AG04450 (cell line): ENCODE measurements around the gene RB1. TPM values are rescaled to one million over a fixed set of nuclear protein-coding genes. Genes with fewer than 3 reads are reported as not detected.
"Not testable (repeated sequence)": the region's sequence is repeated elsewhere in the genome, so short reads cannot be mapped to it uniquely, and the experiment has no call there.

Experiments
- CTCF ChIA-PET: fragments of 300-600, 350-600 bp; formaldehyde crosslinking; extraction: SDS; loops from one replicate; lab custom pipeline; 2022; ENCODE audit warnings: antibody characterized with exemption, inconsistent platforms; lab: Charles Lee
- POLR2A ChIA-PET: fragments of 350-600 bp; formaldehyde crosslinking; extraction: SDS; loops from one replicate; lab custom pipeline; 2021; ENCODE audit warnings: antibody characterized with exemption, inconsistent platforms; lab: Yijun Ruan, JAX
- DNase-seq: peaks from one replicate; pipeline ENCODE4 v3.0.0-alpha.2; 2011; ENCODE audit warnings: low read depth, low spot score
- H3K27ac ChIP-seq: one replicate; pipeline ENCODE4 v1.5.1; 2012; ENCODE audit warnings: low read depth, low read length, control low read depth
- H3K27me3 ChIP-seq: one replicate; pipeline ENCODE4 v1.6.0; 2012; ENCODE audit warnings: low read length; ENCODE audit not compliant: control insufficient read depth, insufficient read depth
- H3K4me3 ChIP-seq: 2 replicates; pipeline ENCODE4 v1.5.1; 2011; ENCODE audit warnings: mild to moderate bottlenecking, low read depth, low read length, control low read depth
- H3K9me3 ChIP-seq: 2 replicates; pipeline ENCODE4 v1.5.1; 2012; ENCODE audit warnings: low read length; ENCODE audit not compliant: control insufficient read depth, insufficient read depth
- CTCF ChIP-seq: IDR thresholded peaks from 2 replicates; pipeline ENCODE4 v1.5.1; 2011; ENCODE audit warnings: low read depth, low read length, control low read depth, inconsistent platforms
- polyA plus RNA-seq: library from polyadenylated mRNA; depleted of rRNA; stranded (reverse); fragments of >200 nt; gene quantifications from 2 replicates; pipeline ENCODE4 v1.2.3, GENCODE V29; 2011

Gene RB1
- polyA plus RNA-seq, 1 experiment: 27.3 TPM

GRCh38 chr13:48320399-48320790, 16.8 kb downstream of the RB1 start:
- POLR2A ChIA-PET: no interaction called here
- CTCF ChIA-PET: no interaction called here

GRCh38 chr13:48320891-48321510, 17.4 kb downstream of the RB1 start:
- no peak overlapping the region for H3K27ac ChIP-seq
- DNase-seq: no peak
- no peaks in the 10 kb centered on the region for H3K27me3 ChIP-seq
- no peak for TF ChIP-seq CTCF
- H3K4me3 ChIP-seq: no peak overlapping the region
- H3K9me3 ChIP-seq: peaks cover 50% of the 10 kb centered on the region
- CTCF ChIA-PET: no interaction called here
- POLR2A ChIA-PET: no interaction called here

More at GRCh38 chr13:48320399-48320790, 16.8 kb downstream of the RB1 start:
- no peak for TF ChIP-seq CTCF
- Histone ChIP-seq H3K9me3 (peaks cover 50% of the 10 kb centered on the region), H3K27me3 (no peaks in the 10 kb centered on the region), H3K27ac (no peak overlapping the region), H3K4me3 (no peak overlapping the region)
- DNase-seq: no peak

GRCh38 chr13:48322294-48322693, 18.7 kb downstream of the RB1 start:
- ChIA-PET POLR2A (no interaction called here), CTCF (no interaction called here)
- DNase-seq: no peak
- H3K27me3 ChIP-seq: no peaks in the 10 kb centered on the region
- H3K4me3 ChIP-seq: no peak overlapping the region
- H3K9me3 ChIP-seq: peaks cover 43% of the 10 kb centered on the region
- no peak overlapping the region for H3K27ac ChIP-seq
- TF ChIP-seq CTCF: no peak

GRCh38 chr13:48333976-48334375, 30.4 kb downstream of the RB1 start:
- Histone ChIP-seq H3K27me3 (no peaks in the 10 kb centered on the region), H3K4me3 (no peak overlapping the region), H3K9me3 (peaks cover 2% of the 10 kb centered on the region), H3K27ac (no peak overlapping the region)
- ChIA-PET CTCF (interaction anchor here (0.6 to 5.5 kb wide), 10 partner anchors 9 to 434 kb away, joined by 3 to 182 read pairs (median 4); no protein-coding TSS in a partner anchor), POLR2A (interaction anchor here (1.0 kb wide), 1 partner anchor 248 kb away, joined by 3 read pairs; no protein-coding TSS in a partner anchor)
- no peak for TF ChIP-seq CTCF
- DNase-seq: no peak

- H3K27me3 ChIP-seq: no peaks in the 10 kb centered on the region
Measured at GRCh38 chr13:48334534-48335127, 31.1 kb downstream of the RB1 start.

GRCh38 chr13:48339198-48339597, 35.6 kb downstream of the RB1 start:
- H3K4me3 ChIP-seq, H3K9me3 ChIP-seq, DNase-seq, H3K27ac ChIP-seq, POLR2A ChIA-PET, H3K27me3 ChIP-seq: not testable (repeated sequence)
- CTCF ChIA-PET: interaction anchor here (2.5 kb wide), 1 partner anchor 241 kb away, joined by 9 read pairs; no protein-coding TSS in a partner anchor

More at GRCh38 chr13:48334534-48335127, 31.1 kb downstream of the RB1 start:
- Histone ChIP-seq H3K9me3 (peaks cover 7% of the 10 kb centered on the region), H3K4me3 (no peak overlapping the region), H3K27ac (no peak overlapping the region)
- DNase-seq: no peak
- ChIA-PET CTCF (interaction anchor here (0.7 to 5.5 kb wide), 9 partner anchors 10 to 434 kb away, joined by 3 to 182 read pairs (median 4); no protein-coding TSS in a partner anchor), POLR2A (interaction anchor here (1.0 kb wide), 1 partner anchor 247 kb away, joined by 3 read pairs; no protein-coding TSS in a partner anchor)
- TF ChIP-seq CTCF: peak; percentile 54
